Measurements from ENCODE around the gene ZFAND5. TPM values are rescaled to one million over a fixed set of nuclear protein-coding genes. Genes with fewer than 3 reads are reported as not detected.

The ZFAND5 gene
- total RNA-seq, 1 donor from 2014 or later: 277 TPM

DNA sequence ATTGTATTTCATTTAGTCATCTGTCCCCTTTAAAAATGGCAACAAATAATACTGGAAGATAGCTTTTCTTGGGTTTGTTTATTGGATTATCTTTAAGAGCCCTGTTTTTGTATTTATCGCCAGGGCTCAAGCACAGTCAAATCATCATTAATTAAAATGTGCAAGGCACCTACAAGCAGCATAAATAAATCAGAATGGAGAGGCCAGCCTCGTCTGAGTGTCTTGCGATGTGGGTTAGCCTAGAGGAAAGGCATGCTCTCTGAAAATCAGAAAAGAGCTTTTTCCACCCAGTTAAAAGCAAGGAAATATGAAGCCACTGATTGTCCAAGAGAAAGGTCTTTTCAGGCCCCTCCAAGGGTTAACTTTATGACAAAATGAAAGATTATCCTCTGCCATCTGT, 31.8 kb downstream of the ZFAND5 start:
- intact Hi-C loops (cut with DNase I): no loop called here
- Histone ChIP-seq H3K9me3 (no peaks in the 10 kb centered on the region), H3K27ac (no peak overlapping the region), H3K4me1 (no peaks in the 10 kb centered on the region), H3K36me3 (no peaks in the 10 kb centered on the region), H3K27me3 (no peaks in the 10 kb centered on the region), H3K4me3 (no peak overlapping the region)
- TF ChIP-seq POLR2A (IDR thresholded peaks at IDR 0.05) (no peak), POLR2AphosphoS5 (IDR thresholded peaks at IDR 0.05; ENCODE audit: insufficient read depth in 1 of 2, low read depth in 1 of 2) (no peak)
- TF ChIP-seq, protein P1, sequence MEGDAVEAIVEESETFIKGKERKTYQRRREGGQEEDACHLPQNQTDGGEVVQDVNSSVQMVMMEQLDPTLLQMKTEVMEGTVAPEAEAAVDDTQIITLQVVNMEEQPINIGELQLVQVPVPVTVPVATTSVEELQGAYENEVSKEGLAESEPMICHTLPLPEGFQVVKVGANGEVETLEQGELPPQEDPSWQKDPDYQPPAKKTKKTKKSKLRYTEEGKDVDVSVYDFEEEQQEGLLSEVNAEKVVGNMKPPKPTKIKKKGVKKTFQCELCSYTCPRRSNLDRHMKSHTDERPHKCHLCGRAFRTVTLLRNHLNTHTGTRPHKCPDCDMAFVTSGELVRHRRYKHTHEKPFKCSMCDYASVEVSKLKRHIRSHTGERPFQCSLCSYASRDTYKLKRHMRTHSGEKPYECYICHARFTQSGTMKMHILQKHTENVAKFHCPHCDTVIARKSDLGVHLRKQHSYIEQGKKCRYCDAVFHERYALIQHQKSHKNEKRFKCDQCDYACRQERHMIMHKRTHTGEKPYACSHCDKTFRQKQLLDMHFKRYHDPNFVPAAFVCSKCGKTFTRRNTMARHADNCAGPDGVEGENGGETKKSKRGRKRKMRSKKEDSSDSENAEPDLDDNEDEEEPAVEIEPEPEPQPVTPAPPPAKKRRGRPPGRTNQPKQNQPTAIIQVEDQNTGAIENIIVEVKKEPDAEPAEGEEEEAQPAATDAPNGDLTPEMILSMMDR (IDR thresholded peaks at IDR 0.05): no peak
- DNase-seq (ENCODE audit: extremely low spot score in 2 of 2): no peak

DNA sequence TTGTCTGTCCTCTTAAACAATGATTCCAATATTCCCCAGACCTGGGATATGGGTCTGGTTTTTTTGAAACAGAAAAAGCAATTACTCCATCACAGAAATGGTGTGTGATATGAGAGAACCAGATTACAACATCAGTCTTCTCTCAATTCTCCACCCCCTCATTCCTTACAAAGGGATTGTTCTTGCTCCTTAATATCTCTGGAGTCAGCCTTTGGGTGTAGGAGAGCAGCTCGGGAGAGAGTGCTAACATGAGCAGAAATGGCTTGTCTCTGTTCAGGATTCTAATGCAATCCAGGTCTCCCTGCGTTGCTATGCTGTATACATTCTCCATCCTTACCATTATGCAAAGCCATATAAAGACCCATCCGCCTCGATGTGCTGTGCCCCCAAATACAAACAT, 32.7 kb downstream of the ZFAND5 start:
- no peak overlapping the region for H3K27ac ChIP-seq
- DNase-seq (ENCODE audit: extremely low spot score in 2 of 2): no peak
- no peak overlapping the region for H3K4me3 ChIP-seq
- TF ChIP-seq, protein P1 (IDR thresholded peaks at IDR 0.05): no peak
- TF ChIP-seq POLR2AphosphoS5 (IDR thresholded peaks at IDR 0.05; ENCODE audit: insufficient read depth in 1 of 2, low read depth in 1 of 2) (no peak), POLR2A (IDR thresholded peaks at IDR 0.05) (no peak)
- H3K4me1 ChIP-seq: no peaks in the 10 kb centered on the region
- intact Hi-C loops (cut with DNase I): no loop called here
- H3K36me3 ChIP-seq: no peaks in the 10 kb centered on the region
- no peaks in the 10 kb centered on the region for H3K27me3 ChIP-seq
- no peaks in the 10 kb centered on the region for H3K9me3 ChIP-seq

DNA sequence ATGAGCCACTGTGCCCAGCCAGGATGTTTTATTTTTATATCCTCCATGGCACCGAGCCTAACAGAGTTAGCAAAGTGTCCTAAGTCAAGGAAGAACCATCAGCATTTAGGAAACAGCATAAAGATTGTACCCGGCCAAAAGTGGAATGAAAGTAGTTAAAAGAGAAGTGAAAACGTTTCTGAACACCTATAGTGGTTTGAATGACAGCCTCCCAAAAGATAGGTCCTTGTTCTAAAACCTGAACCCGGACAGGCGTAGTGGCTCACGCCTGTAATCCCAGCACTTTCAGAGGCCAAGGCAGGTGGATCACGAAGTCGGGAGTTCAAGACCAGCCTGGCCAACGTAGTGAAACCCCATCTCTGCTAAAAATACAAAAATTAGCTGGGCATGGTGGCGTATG, 37.4 kb downstream of the ZFAND5 start:
- TF ChIP-seq POLR2A (IDR thresholded peaks at IDR 0.05) (no peak), POLR2AphosphoS5 (IDR thresholded peaks at IDR 0.05; ENCODE audit: insufficient read depth in 1 of 2, low read depth in 1 of 2) (no peak)
- TF ChIP-seq, protein P1 (IDR thresholded peaks at IDR 0.05): no peak
- H3K36me3 ChIP-seq: no peaks in the 10 kb centered on the region
- DNase-seq (ENCODE audit: extremely low spot score in 2 of 2): no peak
- H3K4me3 ChIP-seq: no peak overlapping the region
- H3K27ac ChIP-seq: no peak overlapping the region
- no peaks in the 10 kb centered on the region for H3K27me3 ChIP-seq
- no peaks in the 10 kb centered on the region for H3K4me1 ChIP-seq
- intact Hi-C loops (cut with DNase I): no loop called here
- H3K9me3 ChIP-seq: no peaks in the 10 kb centered on the region

DNA sequence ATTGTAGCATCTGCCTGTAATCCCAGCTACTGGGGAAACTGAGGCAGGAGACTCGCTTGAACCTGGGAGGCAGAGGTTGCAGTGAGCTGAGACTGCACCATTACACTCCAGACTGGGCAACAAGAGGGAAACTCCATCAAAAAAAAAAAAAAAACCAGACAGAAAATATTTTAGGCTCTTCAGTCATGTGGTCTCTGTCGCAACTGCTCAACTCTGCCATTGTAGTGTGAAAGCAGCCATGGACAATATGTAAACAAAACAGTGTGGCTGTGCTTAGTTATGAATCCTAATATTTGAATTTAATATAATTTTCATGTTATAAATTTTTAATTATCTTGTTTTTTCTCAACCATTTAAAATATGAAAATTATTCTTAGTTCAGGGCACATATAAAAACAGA, 38.4 kb downstream of the ZFAND5 start:
- no peak for DNase-seq (ENCODE audit: extremely low spot score in 2 of 2)
- H3K27ac ChIP-seq: no peak overlapping the region
- TF ChIP-seq POLR2A (IDR thresholded peaks at IDR 0.05) (no peak), POLR2AphosphoS5 (IDR thresholded peaks at IDR 0.05; ENCODE audit: insufficient read depth in 1 of 2, low read depth in 1 of 2) (no peak)
- TF ChIP-seq, protein P1 (IDR thresholded peaks at IDR 0.05): no peak
- H3K36me3 ChIP-seq: no peaks in the 10 kb centered on the region
- H3K9me3 ChIP-seq: no peaks in the 10 kb centered on the region
- H3K4me1 ChIP-seq: no peaks in the 10 kb centered on the region
- intact Hi-C loops (cut with DNase I): no loop called here
- no peaks in the 10 kb centered on the region for H3K27me3 ChIP-seq
- H3K4me3 ChIP-seq: no peak overlapping the region

DNA sequence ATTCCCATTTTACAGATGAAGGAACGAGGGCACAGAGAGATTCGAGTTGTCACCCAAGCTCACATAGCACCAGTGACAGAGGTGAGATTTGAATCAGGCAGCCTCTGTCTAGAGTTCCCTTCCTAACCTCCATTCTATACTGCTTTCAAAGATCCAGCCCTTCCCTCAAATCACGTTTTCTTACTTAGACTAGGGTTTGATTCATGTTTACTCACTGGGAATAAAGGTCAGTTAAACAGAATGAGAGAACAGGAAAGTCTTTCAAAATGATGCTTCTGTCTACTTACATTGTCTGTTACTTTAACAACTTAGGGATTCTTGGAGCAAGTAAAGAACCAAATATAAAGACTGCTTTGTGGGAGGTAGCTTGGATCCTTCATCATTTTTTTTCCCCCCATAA, 40.0 kb downstream of the ZFAND5 start:
- no peaks in the 10 kb centered on the region for H3K4me1 ChIP-seq
- TF ChIP-seq, protein P1 (IDR thresholded peaks at IDR 0.05): no peak
- TF ChIP-seq POLR2A (IDR thresholded peaks at IDR 0.05) (no peak), POLR2AphosphoS5 (IDR thresholded peaks at IDR 0.05; ENCODE audit: insufficient read depth in 1 of 2, low read depth in 1 of 2) (no peak)
- intact Hi-C loops (cut with DNase I): no loop called here
- H3K27me3 ChIP-seq: no peaks in the 10 kb centered on the region
- no peaks in the 10 kb centered on the region for H3K36me3 ChIP-seq
- H3K9me3 ChIP-seq: no peaks in the 10 kb centered on the region
- DNase-seq (ENCODE audit: extremely low spot score in 2 of 2): no peak
- no peak overlapping the region for H3K4me3 ChIP-seq
- H3K27ac ChIP-seq: no peak overlapping the region

Data from vagina (tissue), 2 donors.